Neural progenitor cell (in vitro differentiated cells): ENCODE data around the gene ECPAS.

Experiments
- CTCF ChIP-seq: fragments of 200-600 bp; sonication (generic); IDR thresholded peaks from 2 replicates; pipeline ENCODE4 v1.5.1; 2017; ENCODE audit warnings: antibody characterized with exemption, mild to moderate bottlenecking
- EZH2 ChIP-seq: fragments of 200-600 bp; sonication (generic); IDR thresholded peaks from 2 replicates; pipeline ENCODE4 v1.6.1; 2017; ENCODE audit warnings: antibody characterized with exemption, mild to moderate bottlenecking, moderate library complexity
- EZH2phosphoT487 ChIP-seq: fragments of 200-600 bp; sonication (generic); IDR thresholded peaks from 2 replicates; pipeline ENCODE4 v1.6.1; 2017; ENCODE audit warnings: antibody characterized with exemption

GRCh38 chr9:111450124-111450523, 34.1 kb downstream of the ECPAS start:
- TF ChIP-seq CTCF = no peak
- TF ChIP-seq EZH2 = no peak
- no peak for TF ChIP-seq EZH2phosphoT487
